Measurements from ENCODE around the gene GRPEL1. TPM values are rescaled to one million over a fixed set of nuclear protein-coding genes. Genes with fewer than 3 reads are reported as not detected.

Gene GRPEL1
- total and polyA plus RNA-seq, 2 of the 4 experiments (the other 2 are of a cell fraction): 33.0 to 33.9 TPM

GRCh38 chr4:7045553-7045952 lies 22.3 kb downstream of the GRPEL1 start (continued):
- no peak for TF ChIP-seq MXI1 (IDR thresholded peaks at IDR 0.05; ENCODE audit: borderline replicate concordance, low read depth, low read length)
- no peak for TF ChIP-seq SMC3 (IDR thresholded peaks at IDR 0.05; ENCODE audit: low read depth, low read length)
- TF ChIP-seq NFE2L2 (IDR thresholded peaks at IDR 0.05; ENCODE audit: low read depth, low read length): no peak
- no peak for TF ChIP-seq POLR2A (IDR thresholded peaks at IDR 0.05; ENCODE audit: low read depth, low read length)
- TF ChIP-seq RAD21 (IDR thresholded peaks at IDR 0.05; ENCODE audit: low read length): no peak

GRCh38 chr4:7044137-7044930 lies 23.5 kb downstream of the GRPEL1 start:
- Histone ChIP-seq H4K8ac (ENCODE audit: low read depth in 2 of 2, low read length in 2 of 2) (no peak overlapping the region; a peak in 1 of 4 replicates), H3K9me1 (ENCODE audit: insufficient read depth, low read length) (peaks cover 20% of the 10 kb centered on the region), H2BK120ac (ENCODE audit: low read depth, low read length) (no peak overlapping the region), H3K18ac (ENCODE audit: low read depth, low read length) (no peak overlapping the region), H2AFZ (replicated peaks; ENCODE audit: low read length, poor library complexity) (peak overlapping the region; percentile 97), H3K9me3 (ENCODE audit: control insufficient read depth, insufficient read depth, low read length) (no peaks in the 10 kb centered on the region), H2AK5ac (ENCODE audit: low read depth, low read length) (peak overlapping the region; percentile 57; the same call in 1 of the 2 replicates), H3K4me1 (ENCODE audit: control insufficient read depth, insufficient read depth, low read length) (peaks cover 21% of the 10 kb centered on the region), H3K4me3 (ENCODE audit: insufficient read depth, low read depth, low read length) (peak overlapping the region; percentile 79), H2BK15ac (ENCODE audit: low read depth, low read length) (no peak overlapping the region), H3K36me3 (ENCODE audit: control insufficient read depth, insufficient read depth, low read length) (peaks cover 2% of the 10 kb centered on the region; the same call in 1 of the 2 replicates), H3K79me1 (ENCODE audit: low read depth in 1 of 2, low read length in 2 of 2) (peaks cover 22 to 69% of the 10 kb centered on the region in 2 experiments), H4K5ac (ENCODE audit: low read depth, low read length) (no peak overlapping the region), H3K56ac (ENCODE audit: extremely low read depth, insufficient read depth, low read length) (peak overlapping the region; percentile 35; the same call in 1 of the 2 replicates), H4K91ac (ENCODE audit: insufficient read depth, low read depth, low read length) (peak overlapping the region; percentile 1; the same call in 1 of the 2 replicates), H3K9ac (ENCODE audit: low read depth, low read length) (peak overlapping the region; percentile 87), H3K14ac (replicated peaks; ENCODE audit: low read depth, low read length) (peak overlapping the region; percentile 91), H2BK5ac (ENCODE audit: low read depth, low read length, poor library complexity, severe bottlenecking) (peak overlapping the region; percentile 79), H2BK20ac (ENCODE audit: low read depth, low read length) (no peak overlapping the region), H4K20me1 (ENCODE audit: insufficient read depth, low read length) (peaks cover 55% of the 10 kb centered on the region), H3K4ac (ENCODE audit: low read depth, low read length) (peak overlapping the region; percentile 88), H3K27me3 (ENCODE audit: control insufficient read depth, insufficient read depth, low read length) (no peaks in the 10 kb centered on the region), H2AK9ac (replicated peaks; ENCODE audit: low read depth, low read length, poor library complexity) (peak overlapping the region; percentile 96), H3K27ac (ENCODE audit: insufficient read depth, low read length) (peak overlapping the region; percentile 74; the same call in 1 of the 2 replicates), H3K4me2 (ENCODE audit: low read depth, low read length) (peak overlapping the region; percentile 99), H3K23ac (ENCODE audit: low read depth, low read length) (peak overlapping the region; percentile 74)
- ATAC-seq (ENCODE audit: low read depth) (no peak), DNase-seq (no peak)
- ChIA-PET POLR2A (ENCODE audit: unreplicated experiment) (no interaction called here), CTCF (interaction anchor here (0.6 to 1.6 kb wide), 3 partner anchors 9 to 41 kb away, joined by 3 to 4 read pairs (median 3); partner anchors contain the start of gene GRPEL1)
- in situ Hi-C loops (cut with MboI; ENCODE audit: low sequenced_read_pairs) (no loop called here), intact Hi-C loops (cut with micrococcal nuclease) (loop anchor here (5.0 kb wide), 1 partner anchor 57 kb away; no protein-coding TSS in a partner anchor), dilution Hi-C loops (cut with HindIII; ENCODE audit: low sequenced_read_pairs, unreplicated experiment) (no loop called here)
- TF ChIP-seq CHD1 (IDR thresholded peaks at IDR 0.05; ENCODE audit: low read depth, low read length) (no peak), BHLHE40 (IDR thresholded peaks at IDR 0.05; ENCODE audit: low read depth, low read length) (no peak), MXI1 (IDR thresholded peaks at IDR 0.05; ENCODE audit: borderline replicate concordance, low read depth, low read length) (no peak), RAD21 (IDR thresholded peaks at IDR 0.05; ENCODE audit: low read length) (no peak), CEBPB (IDR thresholded peaks at IDR 0.05; ENCODE audit: low read depth, low read length) (peak; percentile 0; the same call in 1 of the 2 replicates)
- BruUV-seq (replicated peaks): no TSS peak
- 10% methylated on average over 6 of the region's 29 CpGs; no CpG with 5 or more reads in 1 of the 2 experiments for WGBS, 2 experiments (ENCODE audit: extremely low coverage in 2 of 2, insufficient read length in 1 of 2)

All from IMR-90 (cell line).